ENCODE results near the gene ELL.

ELL gene

DNA sequence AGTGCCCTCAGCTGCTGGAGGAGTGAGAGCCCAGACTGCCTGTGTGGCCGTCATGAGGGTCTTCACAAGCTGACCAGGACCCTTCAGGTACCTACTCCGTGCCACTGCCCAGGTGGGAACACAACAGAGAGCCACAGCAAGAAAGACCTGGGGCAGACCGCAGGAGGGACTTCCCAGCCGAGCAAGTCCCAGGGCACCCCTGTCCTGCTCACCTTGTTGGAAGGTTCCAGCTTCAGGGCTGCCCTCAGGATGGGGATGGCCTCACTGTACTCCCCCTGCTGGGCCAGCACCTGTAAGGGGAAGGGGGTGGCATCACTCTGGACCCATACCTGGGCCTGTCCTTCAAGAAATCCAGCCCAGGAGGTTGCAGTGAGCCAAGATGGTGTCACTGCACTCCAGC lies 11.2 kb upstream of the ELL start:
- no peaks in the 10 kb centered on the region for H3K36me3 ChIP-seq (ENCODE audit: low read length)
- TF ChIP-seq, protein P1, sequence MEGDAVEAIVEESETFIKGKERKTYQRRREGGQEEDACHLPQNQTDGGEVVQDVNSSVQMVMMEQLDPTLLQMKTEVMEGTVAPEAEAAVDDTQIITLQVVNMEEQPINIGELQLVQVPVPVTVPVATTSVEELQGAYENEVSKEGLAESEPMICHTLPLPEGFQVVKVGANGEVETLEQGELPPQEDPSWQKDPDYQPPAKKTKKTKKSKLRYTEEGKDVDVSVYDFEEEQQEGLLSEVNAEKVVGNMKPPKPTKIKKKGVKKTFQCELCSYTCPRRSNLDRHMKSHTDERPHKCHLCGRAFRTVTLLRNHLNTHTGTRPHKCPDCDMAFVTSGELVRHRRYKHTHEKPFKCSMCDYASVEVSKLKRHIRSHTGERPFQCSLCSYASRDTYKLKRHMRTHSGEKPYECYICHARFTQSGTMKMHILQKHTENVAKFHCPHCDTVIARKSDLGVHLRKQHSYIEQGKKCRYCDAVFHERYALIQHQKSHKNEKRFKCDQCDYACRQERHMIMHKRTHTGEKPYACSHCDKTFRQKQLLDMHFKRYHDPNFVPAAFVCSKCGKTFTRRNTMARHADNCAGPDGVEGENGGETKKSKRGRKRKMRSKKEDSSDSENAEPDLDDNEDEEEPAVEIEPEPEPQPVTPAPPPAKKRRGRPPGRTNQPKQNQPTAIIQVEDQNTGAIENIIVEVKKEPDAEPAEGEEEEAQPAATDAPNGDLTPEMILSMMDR (IDR thresholded peaks at IDR 0.05; ENCODE audit: insufficient read depth, low read length, poor library complexity, severe bottlenecking), result no peak
- TF ChIP-seq EZH2phosphoT487 (conservative IDR thresholded peaks at IDR 0.05; ENCODE audit: low read length), result no peak

DNA sequence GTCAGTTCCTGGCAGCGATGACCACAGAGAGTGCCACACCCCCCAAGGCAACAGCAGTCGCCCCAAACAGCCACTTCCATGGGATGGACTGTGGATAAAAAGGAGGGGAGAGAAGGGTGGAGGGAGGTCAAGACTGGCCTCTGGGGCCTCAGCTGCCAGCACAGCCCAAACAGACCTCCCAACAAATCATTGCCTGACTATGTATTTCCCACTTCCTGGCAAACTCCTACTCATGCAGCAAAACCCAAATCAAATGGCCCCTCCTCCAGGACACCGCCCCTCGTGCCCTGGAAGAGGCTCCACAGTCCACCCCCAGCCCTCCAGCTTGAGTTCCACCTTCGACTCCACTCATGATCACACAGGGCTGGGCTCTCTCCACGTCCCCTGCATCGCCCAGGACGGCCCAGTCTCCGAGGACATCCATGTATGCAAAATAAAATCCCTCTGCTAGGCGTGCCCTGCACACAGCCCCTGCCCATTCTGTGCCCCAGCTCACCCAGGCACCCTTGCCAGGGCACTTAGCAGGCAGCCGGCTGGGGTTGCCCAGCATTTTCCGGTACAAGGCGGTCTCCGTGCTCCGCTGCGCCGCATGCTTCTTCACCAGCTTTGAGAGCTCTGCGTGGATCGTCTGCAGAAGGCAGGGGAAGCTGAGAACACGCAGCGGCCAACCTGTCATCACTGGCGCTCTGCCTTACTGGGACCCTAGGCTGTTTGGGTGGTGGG lies 10.5 kb upstream of the ELL start:
- no peaks in the 10 kb centered on the region for H3K36me3 ChIP-seq (ENCODE audit: low read length)
- no peak overlapping the region for H2AFZ ChIP-seq (ENCODE audit: low read depth, low read length, severe bottlenecking)
- H3K9ac ChIP-seq (ENCODE audit: low read length), result no peak overlapping the region
- TF ChIP-seq, protein P1 (IDR thresholded peaks at IDR 0.05; ENCODE audit: insufficient read depth, low read length, poor library complexity, severe bottlenecking), result no peak
- TF ChIP-seq EZH2phosphoT487 (conservative IDR thresholded peaks at IDR 0.05; ENCODE audit: low read length), result no peak
- no peaks in the 10 kb centered on the region for H3K27me3 ChIP-seq (ENCODE audit: low read length)
- H3K9me2 ChIP-seq (replicated peaks; ENCODE audit: insufficient read depth, low read length), result no peaks in the 10 kb centered on the region
- H3K79me2 ChIP-seq (ENCODE audit: insufficient read depth, low read length), result no peaks in the 10 kb centered on the region
- no peak overlapping the region for H3K27ac ChIP-seq (ENCODE audit: low read depth, low read length)
- no peak overlapping the region for H3K4me3 ChIP-seq (ENCODE audit: insufficient read depth, low read length, poor library complexity, severe bottlenecking)
- H3F3A ChIP-seq (ENCODE audit: insufficient read depth), result no peaks in the 10 kb centered on the region
- no peaks in the 10 kb centered on the region for H4K20me1 ChIP-seq (ENCODE audit: low read depth, low read length)
- H3K9me3 ChIP-seq (ENCODE audit: insufficient read depth, low read length), result no peaks in the 10 kb centered on the region
- H3K4me2 ChIP-seq (ENCODE audit: low read depth, low read length, poor library complexity, severe bottlenecking), result no peak overlapping the region

More for the DNA sequence above, 11.2 kb upstream of the ELL start:
- no peaks in the 10 kb centered on the region for H3K9me2 ChIP-seq (replicated peaks; ENCODE audit: insufficient read depth, low read length)
- H4K20me1 ChIP-seq (ENCODE audit: low read depth, low read length), result no peaks in the 10 kb centered on the region
- H3K27me3 ChIP-seq (ENCODE audit: low read length), result no peaks in the 10 kb centered on the region
- no peaks in the 10 kb centered on the region for H3K9me3 ChIP-seq (ENCODE audit: insufficient read depth, low read length)
- H3K4me2 ChIP-seq (ENCODE audit: low read depth, low read length, poor library complexity, severe bottlenecking), result no peak overlapping the region
- H3K9ac ChIP-seq (ENCODE audit: low read length), result no peak overlapping the region
- H2AFZ ChIP-seq (ENCODE audit: low read depth, low read length, severe bottlenecking), result no peak overlapping the region
- no peaks in the 10 kb centered on the region for H3F3A ChIP-seq (ENCODE audit: insufficient read depth)
- H3K4me3 ChIP-seq (ENCODE audit: insufficient read depth, low read length, poor library complexity, severe bottlenecking), result no peak overlapping the region
- no peak overlapping the region for H3K27ac ChIP-seq (ENCODE audit: low read depth, low read length)
- no peaks in the 10 kb centered on the region for H3K79me2 ChIP-seq (ENCODE audit: insufficient read depth, low read length)

DNA sequence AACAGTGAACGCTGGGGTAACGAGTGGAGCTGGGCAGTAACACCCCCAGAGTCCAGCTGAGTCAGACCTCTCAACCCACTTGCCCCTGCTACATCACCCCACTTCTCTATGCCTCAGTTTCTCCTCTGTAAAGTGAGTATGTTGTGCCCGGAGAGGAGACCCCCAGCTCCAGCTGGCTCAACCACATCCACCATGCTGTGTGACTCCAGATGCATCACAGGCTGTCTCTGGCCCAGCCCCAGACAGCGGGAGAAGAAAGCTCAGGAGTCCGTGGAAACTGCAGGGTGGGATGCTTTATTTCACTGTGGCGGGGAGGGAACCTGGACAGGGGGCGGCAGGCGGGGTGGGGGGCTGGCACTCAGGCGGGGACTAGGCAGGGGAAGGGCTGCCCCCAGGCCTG lies 9.6 kb upstream of the ELL start:
- no peaks in the 10 kb centered on the region for H3K9me2 ChIP-seq (replicated peaks; ENCODE audit: insufficient read depth, low read length)
- H3K27me3 ChIP-seq (ENCODE audit: low read length), result no peaks in the 10 kb centered on the region
- no peak overlapping the region for H3K4me2 ChIP-seq (ENCODE audit: low read depth, low read length, poor library complexity, severe bottlenecking)
- no peak overlapping the region for H3K4me3 ChIP-seq (ENCODE audit: insufficient read depth, low read length, poor library complexity, severe bottlenecking)
- H3F3A ChIP-seq (ENCODE audit: insufficient read depth), result no peaks in the 10 kb centered on the region
- H3K79me2 ChIP-seq (ENCODE audit: insufficient read depth, low read length), result no peaks in the 10 kb centered on the region
- no peak overlapping the region for H3K27ac ChIP-seq (ENCODE audit: low read depth, low read length)
- H3K36me3 ChIP-seq (ENCODE audit: low read length), result no peaks in the 10 kb centered on the region
- no peak overlapping the region for H3K9ac ChIP-seq (ENCODE audit: low read length)
- TF ChIP-seq, protein P1 (IDR thresholded peaks at IDR 0.05; ENCODE audit: insufficient read depth, low read length, poor library complexity, severe bottlenecking), result no peak
- TF ChIP-seq EZH2phosphoT487 (conservative IDR thresholded peaks at IDR 0.05; ENCODE audit: low read length), result no peak
- H2AFZ ChIP-seq (ENCODE audit: low read depth, low read length, severe bottlenecking), result no peak overlapping the region
- H3K9me3 ChIP-seq (ENCODE audit: insufficient read depth, low read length), result no peaks in the 10 kb centered on the region
- no peaks in the 10 kb centered on the region for H4K20me1 ChIP-seq (ENCODE audit: low read depth, low read length)
